Jurkat, Clone E6-1 (cell line): ENCODE results near the gene P2RY14.
A peak's percentile ranks its signal among the peaks of the same experiment; 100 is the strongest.

Experiments used
- DNase-seq: peaks from one replicate; pipeline ENCODE4 v3.0.0-alpha.2; 2011; ENCODE audit warnings: low read depth, low spot score
- H3K4me3 ChIP-seq: 2 replicates; pipeline ENCODE4 v1.5.1; 2011; ENCODE audit warnings: mild to moderate bottlenecking, low read length, control low read depth, moderate library complexity

The P2RY14 gene

GRCh38 chr3:151305060-151305774, 26.9 kb upstream of the P2RY14 start:
- H3K4me3 ChIP-seq, result no peak overlapping the region
- no peak for DNase-seq

DNA sequence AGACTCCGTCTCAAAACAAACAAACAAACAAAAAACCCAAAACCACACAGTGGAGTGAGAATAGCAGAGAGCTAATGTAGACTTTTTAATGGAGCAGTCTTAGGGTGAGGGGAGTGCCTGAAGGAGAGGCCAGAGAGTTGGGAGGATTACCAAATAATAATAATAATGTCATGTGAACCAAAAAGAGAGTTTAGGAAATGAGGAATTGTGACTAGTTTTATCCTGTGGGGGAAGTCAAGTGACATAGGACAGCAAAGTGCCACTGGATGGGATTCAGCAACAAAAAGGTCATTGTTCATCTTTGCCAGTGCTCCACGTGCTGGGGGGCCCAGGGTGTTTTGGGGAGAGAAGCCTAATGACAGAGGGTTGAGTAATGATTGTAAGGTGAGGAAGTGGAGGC, 25.4 kb upstream of the P2RY14 start:
- no peak overlapping the region for H3K4me3 ChIP-seq
- no peak for DNase-seq

- no peak for DNase-seq
These were observed 23.4 kb upstream of the P2RY14 start for GRCh38 chr3:151301787-151302186.

GRCh38 chr3:151300539-151300938, 22.2 kb upstream of the P2RY14 start:
- H3K4me3 ChIP-seq, result no peak overlapping the region
- DNase-seq, result no peak

More at GRCh38 chr3:151301787-151302186, 23.4 kb upstream of the P2RY14 start:
- no peak overlapping the region for H3K4me3 ChIP-seq

- H3K4me3 ChIP-seq, result no peak overlapping the region
- DNase-seq, result no peak
These were observed 20.7 kb upstream of the P2RY14 start for GRCh38 chr3:151299006-151299405.

GRCh38 chr3:151297429-151297828, 19.1 kb upstream of the P2RY14 start:
- no peak overlapping the region for H3K4me3 ChIP-seq
- no peak for DNase-seq

GRCh38 chr3:151296226-151296625, 17.9 kb upstream of the P2RY14 start:
- no peak for DNase-seq
- no peak overlapping the region for H3K4me3 ChIP-seq

GRCh38 chr3:151293127-151293526, 14.8 kb upstream of the P2RY14 start:
- no peak for DNase-seq
- no peak overlapping the region for H3K4me3 ChIP-seq

DNA sequence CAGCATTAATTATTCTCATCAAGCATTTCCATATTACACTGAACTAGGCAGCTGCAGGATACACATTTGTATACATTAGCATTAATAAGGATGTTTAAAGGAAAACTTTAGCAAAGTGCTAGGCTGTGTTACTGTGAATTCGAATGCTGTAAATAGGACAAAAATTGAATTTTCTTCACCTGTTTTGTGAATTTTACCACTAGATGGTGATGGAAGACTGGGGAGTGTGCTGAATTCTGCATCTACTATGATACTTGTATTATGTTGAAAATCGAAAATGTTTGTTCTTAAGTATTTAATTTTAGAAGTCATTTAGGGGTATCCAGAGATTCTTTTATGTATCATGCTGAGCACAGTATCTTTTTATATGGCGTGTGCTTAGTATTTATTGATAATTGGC, 12.3 kb upstream of the P2RY14 start:
- no peak overlapping the region for H3K4me3 ChIP-seq
- DNase-seq, result no peak

DNA sequence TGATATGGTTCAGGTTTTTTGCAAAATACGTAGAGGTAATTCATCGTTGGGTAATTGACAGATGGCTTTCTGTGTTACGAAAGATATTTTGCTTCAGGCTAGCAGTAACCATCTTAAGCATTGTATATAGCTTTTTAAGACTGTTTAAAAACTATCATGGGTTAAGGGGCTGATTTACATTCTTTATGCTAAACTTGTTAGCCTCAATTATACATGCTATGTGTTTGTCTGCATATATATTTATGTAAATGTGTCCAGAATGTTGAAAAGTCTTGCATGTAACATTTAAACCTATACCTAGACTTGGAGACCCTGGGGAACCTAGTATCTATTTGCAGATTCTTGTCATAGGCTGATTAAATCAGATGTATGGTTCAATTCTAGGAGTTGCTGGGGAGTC, 11.1 kb upstream of the P2RY14 start:
- H3K4me3 ChIP-seq, result no peak overlapping the region
- DNase-seq, result no peak

- no peak overlapping the region for H3K4me3 ChIP-seq
- no peak for DNase-seq
These were observed 7.6 kb upstream of the P2RY14 start for GRCh38 chr3:151285940-151286339.

- DNase-seq, result peak; percentile 63
- no peak overlapping the region for H3K4me3 ChIP-seq
These were observed 5.6 kb upstream of the P2RY14 start for GRCh38 chr3:151283907-151284461.

DNA sequence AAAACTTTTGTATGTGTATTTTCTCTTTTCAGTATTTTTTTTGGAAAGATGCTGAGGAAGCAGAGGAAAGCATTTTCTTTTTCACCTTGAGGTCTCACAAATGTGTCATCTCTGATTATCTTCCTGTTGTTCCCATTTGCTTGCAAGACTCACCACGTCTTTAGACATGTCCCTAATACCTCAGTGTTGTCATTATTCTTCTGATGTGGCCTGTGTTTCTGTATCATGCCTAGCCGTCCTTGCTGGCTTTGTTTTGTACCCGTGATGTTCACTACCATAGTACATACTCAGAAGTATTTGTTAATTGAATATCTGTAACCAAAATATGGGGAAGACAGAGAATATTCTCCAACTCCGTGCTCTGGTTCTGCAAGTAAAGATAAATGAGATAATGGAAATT, 5.0 kb upstream of the P2RY14 start:
- H3K4me3 ChIP-seq, result no peak overlapping the region
- DNase-seq, result no peak

GRCh38 chr3:151282921-151283320, 4.6 kb upstream of the P2RY14 start:
- peak; percentile 69 for DNase-seq

DNA sequence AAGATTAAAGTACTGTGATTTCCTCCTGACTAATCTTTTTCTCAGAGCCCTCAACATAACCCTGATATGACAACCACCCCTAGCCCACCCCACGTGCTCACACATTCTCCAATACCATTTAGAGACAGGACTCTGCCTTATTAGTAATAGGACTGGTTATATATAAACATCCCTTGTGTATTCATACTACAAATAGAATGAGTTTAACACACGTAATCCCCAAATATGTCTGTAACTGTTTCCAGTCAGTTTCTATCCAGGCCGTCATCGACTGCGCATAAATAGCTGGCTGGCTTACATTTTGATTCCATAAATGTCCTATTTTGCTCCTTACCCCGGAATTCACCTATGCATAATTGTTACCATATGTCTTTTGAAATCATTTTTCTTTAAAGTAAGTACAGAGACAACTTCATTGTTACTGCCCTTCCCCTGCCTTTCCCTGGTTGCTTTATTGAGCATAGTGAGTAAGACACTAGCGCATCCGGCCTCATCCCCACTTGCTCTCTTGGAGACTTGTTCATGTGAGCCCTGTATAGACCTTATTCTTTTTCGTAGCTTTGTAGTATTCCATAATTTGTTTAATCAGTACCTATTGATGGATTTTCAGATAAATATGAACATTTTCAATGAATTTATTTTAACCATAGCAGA, 3.5 kb upstream of the P2RY14 start:
- DNase-seq, result no peak
- no peak overlapping the region for H3K4me3 ChIP-seq

More at GRCh38 chr3:151282921-151283320, 4.6 kb upstream of the P2RY14 start:
- H3K4me3 ChIP-seq, result no peak overlapping the region

GRCh38 chr3:151276687-151277042, 1.7 kb downstream of the P2RY14 start:
- no peak overlapping the region for H3K4me3 ChIP-seq
- DNase-seq, result no peak

- DNase-seq, result no peak
- no peak overlapping the region for H3K4me3 ChIP-seq
These were observed 2.2 kb downstream of the P2RY14 start for GRCh38 chr3:151276038-151276686.

DNA sequence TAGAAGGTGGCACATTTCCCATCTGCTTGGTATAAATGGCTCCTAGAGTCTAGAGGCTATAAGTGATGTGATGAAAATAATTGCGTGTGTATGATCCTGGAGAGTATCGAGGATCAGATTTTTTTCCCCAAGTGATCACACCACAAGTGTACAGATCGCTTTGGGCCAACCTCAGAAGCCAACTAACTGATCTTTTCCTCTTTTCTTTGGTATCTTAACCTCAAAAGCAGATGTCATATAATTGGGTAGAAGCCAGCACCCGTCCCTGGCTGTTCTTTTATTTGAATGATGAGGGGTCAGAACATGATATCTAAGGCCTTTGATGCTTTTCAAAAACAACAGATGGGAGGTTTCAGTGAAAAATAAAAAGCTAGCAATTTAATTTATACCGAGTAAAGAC, 3.3 kb downstream of the P2RY14 start:
- no peak overlapping the region for H3K4me3 ChIP-seq
- DNase-seq, result no peak

DNA sequence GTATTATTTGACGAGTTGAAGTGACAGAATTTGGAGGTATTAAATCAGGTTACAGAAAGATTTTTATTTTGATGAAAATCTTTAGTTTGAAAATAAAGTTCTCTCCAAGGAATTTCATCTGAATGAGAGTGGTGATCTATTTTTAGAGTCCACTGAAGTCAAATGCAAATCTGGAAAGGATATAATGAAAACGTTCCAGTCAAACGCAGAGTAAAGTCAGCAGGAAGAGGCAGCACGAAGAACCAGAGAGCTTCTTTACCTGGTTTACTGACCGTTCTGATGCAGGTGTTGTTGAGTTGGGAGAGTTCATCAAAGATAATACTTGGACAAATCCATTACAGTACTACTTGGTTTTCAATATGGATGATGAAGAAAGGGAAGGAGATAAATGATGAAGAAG, 8.7 kb downstream of the P2RY14 start:
- no peak overlapping the region for H3K4me3 ChIP-seq
- no peak for DNase-seq
